SU-DHL-6 (cell line): ENCODE measurements around the gene RNU6-7.

Experiments used
- H2AFZ ChIP-seq: fragments of 200-600 bp; sonication (generic); 2 replicates; pipeline ENCODE4 v1.6.1; 2014; ENCODE audit warnings: low read depth, mild to moderate bottlenecking, moderate library complexity, mixed read lengths, antibody characterized with exemption, low read length; ENCODE audit not compliant: severe bottlenecking
- H3F3A ChIP-seq: fragments of 200-600 bp; shearing (Covaris generic); 2 replicates; pipeline ENCODE4 v1.6.0; 2016; ENCODE audit warnings: antibody characterized with exemption, mild to moderate bottlenecking; ENCODE audit not compliant: insufficient read depth
- H3K27ac ChIP-seq: fragments of 200-600 bp; sonication (generic); 2 replicates; pipeline ENCODE4 v1.5.1; 2016; ENCODE audit warnings: low read depth, mild to moderate bottlenecking, low read length, moderate library complexity, mixed read lengths
- H3K27me3 ChIP-seq: fragments of 200-600 bp; sonication (generic), shearing (Covaris generic); 2 replicates; pipeline ENCODE4 v1.6.0; 2014; ENCODE audit warnings: mild to moderate bottlenecking, low read length
- H3K36me3 ChIP-seq: fragments of 200-600 bp; sonication (generic); 2 replicates; pipeline ENCODE4 v1.6.1; 2014; ENCODE audit warnings: mild to moderate bottlenecking, low read length, mixed read lengths
- H3K4me2 ChIP-seq: fragments of 300-600, 200-600 bp; shearing (Covaris generic), sonication (generic); 2 replicates; pipeline ENCODE4 v1.6.0; 2014; ENCODE audit warnings: low read length, low read depth, mild to moderate bottlenecking; ENCODE audit not compliant: poor library complexity, severe bottlenecking
- H3K4me3 ChIP-seq: fragments of 200-600 bp; sonication (generic); 2 replicates; pipeline ENCODE4 v1.5.1; 2014; ENCODE audit warnings: antibody characterized with exemption, low read length, mild to moderate bottlenecking, mixed read lengths; ENCODE audit not compliant: insufficient read depth, poor library complexity, severe bottlenecking
- H3K79me2 ChIP-seq: fragments of 200-600 bp; sonication (generic); 2 replicates; pipeline ENCODE4 v1.6.1; 2014; ENCODE audit warnings: mild to moderate bottlenecking, low read length, moderate library complexity; ENCODE audit not compliant: insufficient read depth
- H3K9ac ChIP-seq: fragments of 200-600 bp; sonication (generic); 2 replicates; pipeline ENCODE4 v1.7.0; 2014; ENCODE audit warnings: mild to moderate bottlenecking, low read length
- H3K9me2 ChIP-seq: fragments of 200-600 bp; sonication (generic); replicated peaks from 2 replicates; pipeline ENCODE4 v1.6.1; 2014; ENCODE audit warnings: low read length; ENCODE audit not compliant: insufficient read depth
- H3K9me3 ChIP-seq: fragments of 200-600 bp; sonication (generic); 2 replicates; pipeline ENCODE4 v1.6.1; 2014; ENCODE audit warnings: low read length, mixed read lengths; ENCODE audit not compliant: insufficient read depth
- H4K20me1 ChIP-seq: fragments of 200-600 bp; sonication (generic); 2 replicates; pipeline ENCODE4 v1.6.1; 2014; ENCODE audit warnings: low read depth, mild to moderate bottlenecking, antibody characterized with exemption, low read length, moderate library complexity, mixed read lengths
- CTCF ChIP-seq: fragments of 200-600 bp; sonication (generic); IDR thresholded peaks from one replicate; pipeline ENCODE4 v1.5.1; 2017; ENCODE audit warnings: antibody characterized with exemption, mild to moderate bottlenecking, low read length, moderate library complexity; ENCODE audit not compliant: insufficient read depth, poor library complexity, severe bottlenecking
- EZH2phosphoT487 ChIP-seq: fragments of 200-600 bp; sonication (generic), shearing (Covaris generic); conservative IDR thresholded peaks from 2 replicates; pipeline ENCODE4 v1.6.1; 2018; ENCODE audit warnings: mild to moderate bottlenecking, antibody characterized with exemption, low read length, moderate library complexity, mixed read lengths

The RNU6-7 gene

GRCh38 chr14:32202998-32203882 lies 1.4 kb downstream of the RNU6-7 start, which contains the start of gene RNU6-8:
RNU6-8 (minus strand) TSS chr14:32203269.
- no peaks in the 10 kb centered on the region for H3K9me2 ChIP-seq
- H3K27ac ChIP-seq = peak within 1 kb of the TSS; percentile 49; the same call in 1 of the 2 replicates
- TF ChIP-seq EZH2phosphoT487 (no peak), CTCF (no peak)
- no peaks in the 10 kb centered on the region for H4K20me1 ChIP-seq
- peak within 1 kb of the TSS; percentile 96 for H2AFZ ChIP-seq
- peak within 1 kb of the TSS; percentile 67 for H3K4me3 ChIP-seq
- H3K27me3 ChIP-seq = no peaks in the 10 kb centered on the region
- no peaks in the 10 kb centered on the region for H3K79me2 ChIP-seq
- peak within 1 kb of the TSS; percentile 93 for H3K4me2 ChIP-seq
- H3F3A ChIP-seq = peaks cover 20% of the 10 kb centered on the region
- peak within 1 kb of the TSS; percentile 52 for H3K9ac ChIP-seq
- H3K36me3 ChIP-seq = no peaks in the 10 kb centered on the region
- no peaks in the 10 kb centered on the region for H3K9me3 ChIP-seq

- H3F3A ChIP-seq = peaks cover 20% of the 10 kb centered on the region
- no peaks in the 10 kb centered on the region for H3K9me2 ChIP-seq
- H3K36me3 ChIP-seq = no peaks in the 10 kb centered on the region
- no peaks in the 10 kb centered on the region for H3K9me3 ChIP-seq
- no peaks in the 10 kb centered on the region for H3K79me2 ChIP-seq
- H3K4me3 ChIP-seq = peak overlapping the region; percentile 49
- H2AFZ ChIP-seq = peak overlapping the region; percentile 96
- no peaks in the 10 kb centered on the region for H4K20me1 ChIP-seq
- H3K9ac ChIP-seq = peak overlapping the region; percentile 49
- no peaks in the 10 kb centered on the region for H3K27me3 ChIP-seq
- peak overlapping the region; percentile 93 for H3K4me2 ChIP-seq
- H3K27ac ChIP-seq = no peak overlapping the region
- TF ChIP-seq EZH2phosphoT487 = no peak
- TF ChIP-seq CTCF = no peak
Observed at GRCh38 chr14:32203928-32204357, 2.1 kb downstream of the RNU6-7 start.

- Histone ChIP-seq H3K4me2 (no peak overlapping the region), H3K27ac (no peak overlapping the region), H4K20me1 (no peaks in the 10 kb centered on the region), H3K9me3 (no peaks in the 10 kb centered on the region), H3K27me3 (no peaks in the 10 kb centered on the region), H3K36me3 (no peaks in the 10 kb centered on the region), H2AFZ (no peak overlapping the region), H3K9me2 (no peaks in the 10 kb centered on the region), H3F3A (peaks cover 13% of the 10 kb centered on the region), H3K9ac (no peak overlapping the region), H3K4me3 (no peak overlapping the region), H3K79me2 (no peaks in the 10 kb centered on the region)
- TF ChIP-seq EZH2phosphoT487 = no peak
- TF ChIP-seq CTCF = no peak
Observed at GRCh38 chr14:32205554-32205953, 3.7 kb downstream of the RNU6-7 start.
